Osteocyte (in vitro differentiated cells): ENCODE results near the gene RHEB. TPM values are rescaled to one million over a fixed set of nuclear protein-coding genes. Genes with fewer than 3 reads are reported as not detected.
A peak's percentile ranks its signal among the peaks of the same experiment; 100 is the strongest.

Experiments used
- DNase-seq: peaks from one replicate; pipeline ENCODE4 v3.0.0; 2021; ENCODE audit warnings: mixed read lengths; ENCODE audit not compliant: unreplicated experiment; ENCODE audit errors: extremely low spot score
- H3K27ac Mint-ChIP-seq: one replicate; pipeline ENCODE4 v1.8.0; 2021; ENCODE audit warnings: mild to moderate bottlenecking, mixed read lengths; ENCODE audit not compliant: unreplicated experiment
- H3K27me3 Mint-ChIP-seq: one replicate; pipeline ENCODE4 v1.8.0; 2021; ENCODE audit warnings: mixed read lengths; ENCODE audit not compliant: unreplicated experiment
- H3K36me3 Mint-ChIP-seq: one replicate; pipeline ENCODE4 v1.8.0; 2021; ENCODE audit warnings: mixed read lengths; ENCODE audit not compliant: unreplicated experiment
- H3K4me1 Mint-ChIP-seq: one replicate; pipeline ENCODE4 v1.8.0; 2021; ENCODE audit warnings: mixed read lengths; ENCODE audit not compliant: unreplicated experiment
- H3K4me3 Mint-ChIP-seq: one replicate; pipeline ENCODE4 v1.8.0; 2021; ENCODE audit warnings: mild to moderate bottlenecking, moderate library complexity, mixed read lengths; ENCODE audit not compliant: unreplicated experiment
- H3K9me3 Mint-ChIP-seq: one replicate; pipeline ENCODE4 v1.8.0; 2021; ENCODE audit warnings: mixed read lengths; ENCODE audit not compliant: unreplicated experiment
- total RNA-seq: library from RNA; stranded (reverse); gene quantifications from 2 replicates; pipeline ENCODE4 v1.2.1, GENCODE V29; 2021
- TF ChIP-seq, protein P1 (sequence below): fragments of 200-600 bp; sonication (generic); IDR thresholded peaks from 2 replicates; pipeline ENCODE4 v1.5.0; 2021; ENCODE audit warnings: antibody characterized with exemption, mild to moderate bottlenecking, moderate library complexity

RHEB gene
- total RNA-seq, 1 donor from 2014 or later: 97.7 TPM

DNA sequence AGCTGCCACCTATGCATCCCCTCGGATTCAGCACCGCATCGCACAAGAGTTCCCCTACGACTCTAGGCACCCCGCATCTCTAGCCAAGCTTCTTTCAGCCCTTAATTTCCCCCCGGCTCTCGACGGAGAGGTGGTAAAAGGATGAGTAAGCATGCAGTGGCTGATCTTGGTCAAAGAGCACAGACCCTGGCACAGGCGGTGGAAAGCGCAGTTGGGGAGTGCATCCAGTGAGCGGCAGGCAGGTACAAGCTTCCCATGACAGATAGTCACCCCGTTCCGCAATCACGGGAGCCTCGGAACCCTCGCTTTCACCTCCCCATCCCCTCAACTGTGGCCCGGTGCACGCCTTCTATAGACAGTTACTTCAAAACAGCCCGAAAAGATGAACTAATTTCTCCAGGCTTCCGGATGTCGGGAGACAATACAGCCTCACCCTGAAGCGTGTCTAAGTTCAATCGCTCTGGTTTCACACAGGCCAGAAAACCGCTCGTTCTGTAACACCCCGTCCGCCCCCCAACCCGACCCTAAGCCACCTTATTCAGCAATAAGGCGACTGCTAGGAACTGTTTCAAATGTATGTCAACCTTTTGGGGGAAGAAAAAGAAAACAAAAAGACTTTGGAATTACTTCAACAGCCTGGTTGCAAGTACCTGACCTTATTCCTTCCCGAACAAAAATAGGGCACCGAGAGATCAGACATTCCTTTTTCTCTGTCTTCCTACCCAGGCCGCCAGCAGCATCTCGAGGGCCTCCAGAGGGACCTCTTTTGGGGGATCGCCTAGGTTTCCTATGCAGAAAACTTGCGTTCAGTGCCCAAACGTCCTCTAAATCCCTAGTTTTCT is 1.4 kb downstream of the RHEB start:
- Mint-ChIP-seq H3K9me3 (peaks cover 6% of the 10 kb centered on the region), H3K4me1 (peaks cover 41% of the 10 kb centered on the region), H3K36me3 (peaks cover 3% of the 10 kb centered on the region), H3K27me3 (no peaks in the 10 kb centered on the region), H3K4me3 (peak overlapping the region; percentile 92), H3K27ac (peak overlapping the region; percentile 95)
- TF ChIP-seq, protein P1, sequence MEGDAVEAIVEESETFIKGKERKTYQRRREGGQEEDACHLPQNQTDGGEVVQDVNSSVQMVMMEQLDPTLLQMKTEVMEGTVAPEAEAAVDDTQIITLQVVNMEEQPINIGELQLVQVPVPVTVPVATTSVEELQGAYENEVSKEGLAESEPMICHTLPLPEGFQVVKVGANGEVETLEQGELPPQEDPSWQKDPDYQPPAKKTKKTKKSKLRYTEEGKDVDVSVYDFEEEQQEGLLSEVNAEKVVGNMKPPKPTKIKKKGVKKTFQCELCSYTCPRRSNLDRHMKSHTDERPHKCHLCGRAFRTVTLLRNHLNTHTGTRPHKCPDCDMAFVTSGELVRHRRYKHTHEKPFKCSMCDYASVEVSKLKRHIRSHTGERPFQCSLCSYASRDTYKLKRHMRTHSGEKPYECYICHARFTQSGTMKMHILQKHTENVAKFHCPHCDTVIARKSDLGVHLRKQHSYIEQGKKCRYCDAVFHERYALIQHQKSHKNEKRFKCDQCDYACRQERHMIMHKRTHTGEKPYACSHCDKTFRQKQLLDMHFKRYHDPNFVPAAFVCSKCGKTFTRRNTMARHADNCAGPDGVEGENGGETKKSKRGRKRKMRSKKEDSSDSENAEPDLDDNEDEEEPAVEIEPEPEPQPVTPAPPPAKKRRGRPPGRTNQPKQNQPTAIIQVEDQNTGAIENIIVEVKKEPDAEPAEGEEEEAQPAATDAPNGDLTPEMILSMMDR: no peak
- DNase-seq: no peak

DNA sequence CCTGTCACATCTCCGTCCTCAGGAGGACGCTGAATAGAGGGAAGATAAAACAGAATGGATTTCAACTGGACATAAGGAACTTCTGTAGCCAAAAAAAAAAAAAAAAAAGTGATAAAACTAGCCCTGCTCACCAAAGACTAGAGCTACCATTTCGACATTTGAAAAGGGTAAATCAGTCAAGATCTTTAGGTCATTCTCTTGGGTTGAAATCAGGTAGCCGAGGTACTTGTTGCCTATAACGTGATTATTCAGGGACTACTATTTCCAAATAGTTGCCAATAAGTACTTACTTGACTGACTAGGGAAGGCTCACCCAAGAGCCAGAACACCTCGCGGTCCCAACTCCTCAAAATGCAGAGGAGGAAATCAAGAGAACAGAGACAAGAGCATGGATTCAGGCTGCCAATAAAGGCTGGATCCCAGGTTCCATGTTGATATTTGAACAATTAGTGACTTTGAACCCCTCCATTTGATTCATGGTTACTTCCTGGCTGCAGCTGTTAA is 2.0 kb downstream of the RHEB start:
- Mint-ChIP-seq H3K4me3 (peak overlapping the region; percentile 92), H3K9me3 (peaks cover 6% of the 10 kb centered on the region), H3K27ac (peak overlapping the region; percentile 95), H3K27me3 (no peaks in the 10 kb centered on the region), H3K36me3 (peaks cover 3% of the 10 kb centered on the region), H3K4me1 (peaks cover 41% of the 10 kb centered on the region)
- DNase-seq: no peak
- TF ChIP-seq, protein P1: no peak

DNA sequence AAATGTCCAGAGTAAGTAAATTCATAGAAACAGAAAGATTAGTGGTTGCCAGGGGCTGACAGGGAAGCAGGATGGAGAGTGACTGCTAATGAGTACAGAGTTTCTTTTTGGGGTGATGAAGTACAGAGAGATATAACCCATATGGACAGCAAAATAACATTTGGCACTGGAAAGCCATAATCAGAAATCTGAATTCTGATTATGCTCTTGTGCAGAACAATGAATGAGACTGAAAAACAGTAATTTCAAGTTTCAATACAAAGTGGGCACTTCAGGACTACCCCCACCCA is 4.5 kb downstream of the RHEB start:
- TF ChIP-seq, protein P1: no peak
- Mint-ChIP-seq H3K27me3 (no peaks in the 10 kb centered on the region), H3K9me3 (peaks cover 6% of the 10 kb centered on the region), H3K36me3 (peaks cover 3% of the 10 kb centered on the region), H3K4me3 (no peak overlapping the region), H3K27ac (no peak overlapping the region), H3K4me1 (peaks cover 45% of the 10 kb centered on the region)
- DNase-seq: no peak

DNA sequence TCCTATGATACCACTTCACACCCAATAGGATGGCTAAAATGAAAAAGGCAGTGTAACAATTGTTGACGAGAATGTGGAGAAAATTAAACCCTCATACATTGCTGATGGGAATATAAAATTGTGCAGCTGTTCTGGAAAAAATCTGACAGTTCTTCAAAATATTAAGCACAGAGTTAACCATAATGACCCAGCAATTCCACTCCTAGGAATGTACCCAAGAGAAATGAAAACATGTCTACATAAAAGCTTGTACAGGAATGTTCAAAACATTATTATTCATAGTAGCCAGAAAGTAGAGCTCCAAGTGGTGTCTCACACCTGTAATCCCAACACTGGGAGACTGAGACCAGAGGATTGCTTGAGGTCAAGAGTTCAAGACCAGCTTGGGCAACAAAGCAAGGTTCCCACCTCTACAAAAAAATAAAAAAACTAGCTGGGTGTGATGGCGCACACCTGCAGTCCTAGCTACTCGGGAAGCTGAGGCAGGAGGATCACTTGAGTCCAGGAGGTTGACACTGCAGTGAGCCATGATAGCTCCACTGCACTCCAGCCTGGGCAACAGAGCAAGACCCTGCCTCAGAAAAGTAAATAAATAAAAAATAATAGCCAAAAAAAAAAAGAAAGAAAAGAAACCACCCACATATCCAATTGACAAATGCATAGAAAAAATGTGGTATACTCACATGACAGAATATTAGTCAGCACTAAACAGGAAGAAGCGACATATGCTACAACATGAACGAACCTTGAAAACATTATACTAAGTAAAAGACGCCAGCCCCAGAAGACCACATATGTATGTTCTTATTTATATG is 5.0 kb downstream of the RHEB start:
- peaks cover 6% of the 10 kb centered on the region for H3K9me3 Mint-ChIP-seq
- no peaks in the 10 kb centered on the region for H3K27me3 Mint-ChIP-seq
- TF ChIP-seq, protein P1: no peak
- peaks cover 3% of the 10 kb centered on the region for H3K36me3 Mint-ChIP-seq
- H3K4me3 Mint-ChIP-seq: no peak overlapping the region
- H3K4me1 Mint-ChIP-seq: peaks cover 48% of the 10 kb centered on the region
- DNase-seq: no peak
- peak overlapping the region; percentile 6 for H3K27ac Mint-ChIP-seq

DNA sequence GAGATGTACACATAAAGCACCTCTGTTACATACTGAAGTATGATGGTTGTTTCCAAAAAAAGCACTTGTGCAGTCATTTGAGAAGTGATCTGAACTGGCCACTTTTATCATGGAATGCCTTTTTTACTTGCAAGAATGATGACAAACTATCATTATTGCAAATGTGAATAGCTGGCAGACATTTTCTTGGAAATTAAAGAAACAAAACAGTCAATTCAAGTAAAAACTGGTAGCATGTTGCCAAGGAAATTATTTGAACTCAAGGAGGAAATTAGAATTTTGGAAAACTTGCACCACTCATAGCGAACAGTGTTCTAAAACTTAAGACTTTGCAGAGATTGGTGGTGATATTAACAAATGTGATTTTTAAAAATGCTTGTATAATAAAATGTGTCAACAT is 6.6 kb downstream of the RHEB start:
- Mint-ChIP-seq H3K27me3 (no peaks in the 10 kb centered on the region), H3K9me3 (peaks cover 6% of the 10 kb centered on the region), H3K27ac (no peak overlapping the region), H3K4me1 (peaks cover 58% of the 10 kb centered on the region), H3K4me3 (no peak overlapping the region), H3K36me3 (peaks cover 3% of the 10 kb centered on the region)
- TF ChIP-seq, protein P1: no peak
- no peak for DNase-seq
